B cell (primary cell): ENCODE data around the gene FOXE3. TPM values are rescaled to one million over a fixed set of nuclear protein-coding genes. Genes with fewer than 3 reads are reported as not detected.

Source experiments
- ATAC-seq: fragments of 200-7000 bp; cut with Tn5 transposase; one replicate; pipeline ENCODE4 v1.10.0; 2021; ENCODE audit warnings: low read depth, mild to moderate bottlenecking, moderate number of reproducible peaks, moderate library complexity
- CTCF ChIA-PET: fragments of 350-600 bp; sonication (Branson Sonifier 250); formaldehyde crosslinking; loops from one replicate; lab custom pipeline; 2021; ENCODE audit warnings: antibody characterized with exemption, inconsistent platforms; lab: Charles Lee
- POLR2A ChIA-PET: fragments of 350-600 bp; sonication (Branson Sonifier 250); formaldehyde crosslinking; loops from one replicate; lab custom pipeline; 2021; ENCODE audit warnings: antibody characterized with exemption; lab: Charles Lee
- DNase-seq: peaks from one replicate; pipeline ENCODE4 v3.0.0; 2013
- H2AFZ ChIP-seq: 2 replicates; pipeline ENCODE4 v1.6.1; 2012; ENCODE audit warnings: mild to moderate bottlenecking, low read depth, low read length; ENCODE audit not compliant: insufficient read depth, poor library complexity, severe bottlenecking
- H3K27ac ChIP-seq, 2 donors: 1 replicate in 1 of 2; 2 replicates in 1 of 2; pipeline ENCODE4 v1.5.1; 2012 to 2013; ENCODE audit warnings: low read length in 2 of 2, mild to moderate bottlenecking in 2 of 2, moderate library complexity in 1 of 2
- H3K27me3 ChIP-seq, 4 experiments: fragments of 200-600 bp in 1 of 4; sonication (generic) in 1 of 4; replicated peaks in 1 of 4; 1 replicate in 2 of 4; 2 replicates in 2 of 4; pipeline versions ENCODE4 v1.6.1 to v1.7.0; 2013 to 2016; ENCODE audit warnings: low read length in 3 of 4, mild to moderate bottlenecking in 2 of 4, mixed read lengths in 1 of 4, moderate library complexity in 1 of 4; ENCODE audit not compliant: insufficient read depth in 4 of 4, control insufficient read depth in 3 of 4; ENCODE audit errors: control extremely low read depth in 1 of 4
- H3K36me3 ChIP-seq, 2 experiments: replicated peaks in 1 of 2; 1 replicate in 1 of 2; 2 replicates in 1 of 2; pipeline versions ENCODE4 v1.6.1 to v1.7.1; 2013; ENCODE audit warnings: low read length in 1 of 2; ENCODE audit not compliant: insufficient read depth in 2 of 2, control insufficient read depth in 1 of 2; ENCODE audit errors: control extremely low read depth in 1 of 2, extremely low read depth in 1 of 2
- H3K4me1 ChIP-seq, 2 donors: fragments of 200-600 bp in 1 of 2; sonication (generic) in 1 of 2; 1 replicate in 1 of 2; 2 replicates in 1 of 2; pipeline versions ENCODE4 v1.5.1 to v1.6.1; 2013 to 2017; ENCODE audit warnings: low read length in 2 of 2; ENCODE audit not compliant: control insufficient read depth in 2 of 2, insufficient read depth in 2 of 2
- H3K4me2 ChIP-seq: replicated peaks from 2 replicates; pipeline ENCODE3; 2012; ENCODE audit warnings: mild to moderate bottlenecking, low read depth, low read length; ENCODE audit not compliant: poor library complexity, severe bottlenecking
- H3K4me3 ChIP-seq, 5 experiments: fragments of 200-600 bp in 1 of 5; sonication (generic) in 1 of 5; 1 replicate in 3 of 5; 2 replicates in 2 of 5; pipeline versions ENCODE4 v1.5.1 to v1.7.0; 2011 to 2016; ENCODE audit warnings: low read length in 4 of 5, mild to moderate bottlenecking in 4 of 5, low read depth in 2 of 5, control low read depth in 1 of 5, moderate library complexity in 1 of 5; ENCODE audit not compliant: insufficient read depth in 1 of 5; ENCODE audit errors: control extremely low read depth in 1 of 5, extremely low read depth in 1 of 5
- H3K79me2 ChIP-seq: fragments of 200-600 bp; sonication (generic); one replicate; pipeline ENCODE4 v1.6.0; 2016; ENCODE audit warnings: low read length; ENCODE audit not compliant: control insufficient read depth, insufficient read depth
- H3K9ac ChIP-seq: fragments of 200-600 bp; sonication (generic); 2 replicates; pipeline ENCODE4 v1.6.1; 2017; ENCODE audit warnings: mild to moderate bottlenecking, low read length, moderate library complexity
- H3K9me3 ChIP-seq, 3 donors: one replicate each; pipeline versions ENCODE4 v1.6.1 to v1.7.1; 2013; ENCODE audit warnings: low read length in 2 of 3; ENCODE audit not compliant: control insufficient read depth in 2 of 3, insufficient read depth in 1 of 3; ENCODE audit errors: control extremely low read depth in 1 of 3
- H4K20me1 ChIP-seq: 2 replicates; pipeline ENCODE4 v1.6.0; 2012; ENCODE audit warnings: mild to moderate bottlenecking, low read length; ENCODE audit not compliant: insufficient read depth, control insufficient read depth, poor library complexity, severe bottlenecking
- H3K27ac Mint-ChIP-seq: one replicate; pipeline ENCODE4 v1.8.0; 2021; ENCODE audit warnings: mixed read lengths
- H3K27me3 Mint-ChIP-seq: one replicate; pipeline ENCODE4 v1.8.0; 2021; ENCODE audit warnings: mixed read lengths
- H3K4me1 Mint-ChIP-seq: one replicate; pipeline ENCODE4 v1.8.0; 2021; ENCODE audit warnings: mixed read lengths
- H3K4me3 Mint-ChIP-seq: one replicate; pipeline ENCODE4 v1.8.0; 2021; ENCODE audit warnings: mixed read lengths
- H3K9me3 Mint-ChIP-seq: one replicate; pipeline ENCODE4 v1.8.0; 2022; ENCODE audit warnings: mixed read lengths; ENCODE audit not compliant: insufficient read depth
- EZH2 ChIP-seq: IDR thresholded peaks from 2 replicates; pipeline ENCODE4 v1.6.1; 2012; ENCODE audit warnings: borderline replicate concordance, low read depth, mild to moderate bottlenecking, moderate library complexity, low read length; ENCODE audit not compliant: insufficient read depth, poor library complexity, severe bottlenecking
- WGBS: methylation state at CpG from one replicate; pipeline ENCODE4 v1.1.5; 2013; ENCODE audit warnings: missing lambda C conversion rate; ENCODE audit not compliant: insufficient coverage; 5-methylcytosine and 5-hydroxymethylcytosine counted together
- intact Hi-C: fragments of 100-400 bp; cut with micrococcal nuclease; formaldehyde crosslinking; loops from one replicate; pipeline ENCODE4 v1.10.0; 2022
- polyA plus RNA-seq: library from polyadenylated mRNA; depleted of rRNA; stranded (reverse); fragments of >200 nt; gene quantifications from 2 replicates; pipeline ENCODE4 v1.2.3, GENCODE V29; 2012
- total RNA-seq, 2 donors: library from RNA; stranded (reverse); fragments of 120-200 nt in 1 of 2; gene quantifications; 1 replicate in 1 of 2; 2 replicates in 1 of 2; pipeline versions ENCODE4 v1.2.3 to v1.2.4, GENCODE V29; 2013 to 2022
- TF ChIP-seq, protein P1 (sequence below): fragments of 200-600 bp; IDR thresholded peaks from one replicate; pipeline ENCODE4 v1.8.0; 2022; ENCODE audit warnings: antibody characterized with exemption, mild to moderate bottlenecking

Gene FOXE3
- total and polyA plus RNA-seq, 2 donors (not counting 1 experiment from before 2014, with no cell fraction given), result not detected

DNA sequence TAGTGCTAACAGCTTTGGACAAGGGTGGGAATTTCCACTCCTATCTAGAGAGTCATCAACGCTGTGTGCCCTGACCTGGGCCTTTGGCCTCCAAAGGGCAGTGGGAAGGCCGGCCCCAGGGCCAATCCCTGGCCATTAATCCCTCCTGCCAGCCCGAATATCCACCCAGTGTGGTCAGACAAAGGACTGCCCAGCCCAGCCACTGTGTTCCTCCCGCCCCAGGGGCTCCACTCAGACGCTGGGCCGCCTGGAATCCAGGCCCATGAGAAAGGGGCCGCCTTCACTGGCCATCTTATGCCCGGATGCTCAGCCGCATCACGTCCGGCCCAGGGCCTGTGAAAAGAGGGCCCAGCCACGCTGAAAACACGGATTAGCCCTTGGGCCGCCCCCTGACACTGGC, 3.6 kb upstream of the FOXE3 start:
- no peaks in the 10 kb centered on the region for H3K79me2 ChIP-seq
- ATAC-seq, result no peak
- no peak overlapping the region for H3K9ac ChIP-seq
- WGBS, result 92% methylated on average over 14 of the region's 14 CpGs
- H3K27me3 ChIP-seq, result peaks cover 0 to 31% (median 8%) of the 10 kb centered on the region in 4 experiments
- no peaks in the 10 kb centered on the region for H3K4me1 ChIP-seq
- intact Hi-C loops, result no loop called here
- H3K4me3 Mint-ChIP-seq, result no peak overlapping the region
- TF ChIP-seq EZH2, result no peak
- TF ChIP-seq, protein P1, sequence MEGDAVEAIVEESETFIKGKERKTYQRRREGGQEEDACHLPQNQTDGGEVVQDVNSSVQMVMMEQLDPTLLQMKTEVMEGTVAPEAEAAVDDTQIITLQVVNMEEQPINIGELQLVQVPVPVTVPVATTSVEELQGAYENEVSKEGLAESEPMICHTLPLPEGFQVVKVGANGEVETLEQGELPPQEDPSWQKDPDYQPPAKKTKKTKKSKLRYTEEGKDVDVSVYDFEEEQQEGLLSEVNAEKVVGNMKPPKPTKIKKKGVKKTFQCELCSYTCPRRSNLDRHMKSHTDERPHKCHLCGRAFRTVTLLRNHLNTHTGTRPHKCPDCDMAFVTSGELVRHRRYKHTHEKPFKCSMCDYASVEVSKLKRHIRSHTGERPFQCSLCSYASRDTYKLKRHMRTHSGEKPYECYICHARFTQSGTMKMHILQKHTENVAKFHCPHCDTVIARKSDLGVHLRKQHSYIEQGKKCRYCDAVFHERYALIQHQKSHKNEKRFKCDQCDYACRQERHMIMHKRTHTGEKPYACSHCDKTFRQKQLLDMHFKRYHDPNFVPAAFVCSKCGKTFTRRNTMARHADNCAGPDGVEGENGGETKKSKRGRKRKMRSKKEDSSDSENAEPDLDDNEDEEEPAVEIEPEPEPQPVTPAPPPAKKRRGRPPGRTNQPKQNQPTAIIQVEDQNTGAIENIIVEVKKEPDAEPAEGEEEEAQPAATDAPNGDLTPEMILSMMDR, result no peak
- H3K4me3 ChIP-seq, result no peak overlapping the region
- peaks cover 6% of the 10 kb centered on the region for H3K4me1 Mint-ChIP-seq
- H3K27ac Mint-ChIP-seq, result no peak overlapping the region
- no peak overlapping the region for H2AFZ ChIP-seq
- H3K27me3 Mint-ChIP-seq, result peaks cover 43% of the 10 kb centered on the region
- no peak overlapping the region for H3K4me2 ChIP-seq
- POLR2A ChIA-PET, result no interaction called here
- no peaks in the 10 kb centered on the region for H3K9me3 ChIP-seq
- no peak overlapping the region for H3K27ac ChIP-seq
- H4K20me1 ChIP-seq, result no peaks in the 10 kb centered on the region
- DNase-seq, result no peak
- H3K9me3 Mint-ChIP-seq, result no peaks in the 10 kb centered on the region
- no peaks in the 10 kb centered on the region for H3K36me3 ChIP-seq
- CTCF ChIA-PET, result interaction anchor here (0.7 kb wide), 1 partner anchor 11 kb away, joined by 3 read pairs; no protein-coding TSS in a partner anchor

DNA sequence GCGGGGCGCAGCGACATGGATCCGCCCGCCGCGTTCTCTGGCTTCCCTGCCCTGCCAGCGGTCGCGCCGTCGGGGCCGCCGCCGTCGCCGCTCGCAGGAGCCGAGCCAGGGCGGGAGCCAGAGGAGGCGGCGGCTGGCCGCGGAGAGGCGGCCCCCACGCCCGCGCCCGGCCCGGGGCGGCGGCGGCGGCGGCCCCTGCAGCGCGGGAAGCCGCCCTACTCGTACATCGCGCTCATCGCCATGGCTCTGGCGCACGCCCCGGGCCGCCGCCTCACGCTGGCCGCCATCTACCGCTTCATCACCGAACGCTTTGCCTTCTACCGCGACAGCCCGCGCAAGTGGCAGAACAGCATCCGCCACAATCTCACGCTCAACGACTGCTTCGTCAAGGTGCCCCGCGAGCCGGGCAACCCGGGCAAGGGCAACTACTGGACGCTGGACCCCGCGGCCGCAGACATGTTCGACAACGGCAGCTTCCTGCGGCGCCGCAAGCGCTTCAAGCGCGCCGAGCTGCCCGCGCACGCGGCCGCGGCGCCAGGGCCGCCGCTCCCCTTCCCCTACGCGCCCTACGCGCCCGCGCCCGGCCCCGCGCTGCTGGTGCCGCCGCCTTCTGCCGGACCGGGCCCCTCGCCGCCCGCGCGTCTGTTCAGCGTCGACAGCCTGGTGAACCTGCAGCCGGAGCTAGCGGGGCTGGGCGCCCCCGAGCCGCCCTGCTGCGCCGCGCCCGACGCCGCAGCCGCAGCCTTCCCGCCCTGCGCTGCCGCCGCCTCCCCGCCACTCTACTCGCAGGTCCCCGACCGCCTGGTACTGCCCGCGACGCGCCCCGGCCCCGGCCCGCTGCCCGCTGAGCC, 459 bp downstream of the FOXE3 start:
- peak; percentile 39 for DNase-seq
- Mint-ChIP-seq H3K27ac (no peak overlapping the region), H3K27me3 (peaks cover 65% of the 10 kb centered on the region), H3K4me1 (peaks cover 8% of the 10 kb centered on the region), H3K9me3 (no peaks in the 10 kb centered on the region), H3K4me3 (peak overlapping the region; percentile 26)
- TF ChIP-seq EZH2, result no peak
- TF ChIP-seq, protein P1, result no peak
- H3K4me1 ChIP-seq, result no peaks in the 10 kb centered on the region
- H3K79me2 ChIP-seq, result no peaks in the 10 kb centered on the region
- no peaks in the 10 kb centered on the region for H3K9me3 ChIP-seq
- no peak for ATAC-seq
- peak overlapping the region; percentile 33 for H2AFZ ChIP-seq
- H3K27ac ChIP-seq, result no peak overlapping the region
- no peak overlapping the region for H3K4me3 ChIP-seq
- peak overlapping the region; percentile 49 for H3K4me2 ChIP-seq
- intact Hi-C loops, result no loop called here
- peaks cover 0 to 50% (median 17%) of the 10 kb centered on the region in 4 experiments for H3K27me3 ChIP-seq
- ChIA-PET POLR2A (no interaction called here), CTCF (no interaction called here)
- no peaks in the 10 kb centered on the region for H4K20me1 ChIP-seq
- 6% methylated on average over 134 of the region's 134 CpGs for WGBS
- H3K9ac ChIP-seq, result no peak overlapping the region
- no peaks in the 10 kb centered on the region for H3K36me3 ChIP-seq
